Measurements from ENCODE around the gene RNU2-63P. TPM values are rescaled to one million over a fixed set of nuclear protein-coding genes. Genes with fewer than 3 reads are reported as not detected.
"Not testable (repeated sequence)": the region's sequence is repeated elsewhere in the genome, so short reads cannot be mapped to it uniquely, and the experiment has no call there.

The RNU2-63P gene
- total RNA-seq, 1 donor from 2014 or later: not detected

GRCh38 chr2:88028931-88029330 is 12.6 kb upstream of the RNU2-63P start:
- TF ChIP-seq, protein P1, sequence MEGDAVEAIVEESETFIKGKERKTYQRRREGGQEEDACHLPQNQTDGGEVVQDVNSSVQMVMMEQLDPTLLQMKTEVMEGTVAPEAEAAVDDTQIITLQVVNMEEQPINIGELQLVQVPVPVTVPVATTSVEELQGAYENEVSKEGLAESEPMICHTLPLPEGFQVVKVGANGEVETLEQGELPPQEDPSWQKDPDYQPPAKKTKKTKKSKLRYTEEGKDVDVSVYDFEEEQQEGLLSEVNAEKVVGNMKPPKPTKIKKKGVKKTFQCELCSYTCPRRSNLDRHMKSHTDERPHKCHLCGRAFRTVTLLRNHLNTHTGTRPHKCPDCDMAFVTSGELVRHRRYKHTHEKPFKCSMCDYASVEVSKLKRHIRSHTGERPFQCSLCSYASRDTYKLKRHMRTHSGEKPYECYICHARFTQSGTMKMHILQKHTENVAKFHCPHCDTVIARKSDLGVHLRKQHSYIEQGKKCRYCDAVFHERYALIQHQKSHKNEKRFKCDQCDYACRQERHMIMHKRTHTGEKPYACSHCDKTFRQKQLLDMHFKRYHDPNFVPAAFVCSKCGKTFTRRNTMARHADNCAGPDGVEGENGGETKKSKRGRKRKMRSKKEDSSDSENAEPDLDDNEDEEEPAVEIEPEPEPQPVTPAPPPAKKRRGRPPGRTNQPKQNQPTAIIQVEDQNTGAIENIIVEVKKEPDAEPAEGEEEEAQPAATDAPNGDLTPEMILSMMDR (conservative IDR thresholded peaks at IDR 0.05; ENCODE audit: low read depth, low read length): no peak
- H3K4me3 ChIP-seq (ENCODE audit: low read depth, low read length): no peak overlapping the region

DNA sequence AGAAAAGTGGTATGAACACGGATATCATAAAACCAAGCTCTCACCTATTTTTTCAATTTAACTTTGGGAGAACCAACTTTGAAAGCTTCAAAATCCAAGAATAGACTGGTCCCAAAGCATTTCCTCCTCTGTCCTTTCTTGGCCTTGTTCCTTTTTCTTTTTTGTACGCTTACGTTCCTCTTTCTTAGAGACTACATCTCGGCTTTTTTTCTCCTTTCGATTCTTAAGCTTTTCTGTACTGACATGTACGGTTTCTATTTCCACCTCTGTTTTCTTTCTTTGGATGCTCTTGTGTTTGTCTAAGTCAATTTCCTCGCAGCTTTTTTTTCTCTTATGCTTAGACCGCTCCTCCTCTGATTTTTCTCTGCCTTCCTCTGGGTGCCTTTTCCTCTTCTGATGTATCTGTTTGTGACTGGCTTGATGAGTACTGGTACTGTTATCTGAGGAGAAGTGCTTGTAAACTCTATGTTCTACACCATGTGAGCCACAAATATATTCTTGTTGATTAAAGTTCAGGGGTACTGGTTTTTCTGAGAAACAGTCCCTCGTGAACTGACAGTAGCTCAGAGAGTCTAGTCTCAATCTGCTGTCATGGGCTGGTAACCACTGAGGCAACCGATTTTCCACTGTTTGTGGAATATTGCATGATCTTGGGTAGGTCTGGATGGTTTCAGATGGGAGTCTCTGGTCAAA is 11.5 kb upstream of the RNU2-63P start:
- H3K4me3 ChIP-seq (ENCODE audit: low read depth, low read length): no peak overlapping the region
- TF ChIP-seq, protein P1 (conservative IDR thresholded peaks at IDR 0.05; ENCODE audit: low read depth, low read length): no peak
- DNase-seq (ENCODE audit: low read depth): no peak

More at GRCh38 chr2:88028931-88029330, 12.6 kb upstream of the RNU2-63P start:
- DNase-seq (ENCODE audit: low read depth): no peak

DNA sequence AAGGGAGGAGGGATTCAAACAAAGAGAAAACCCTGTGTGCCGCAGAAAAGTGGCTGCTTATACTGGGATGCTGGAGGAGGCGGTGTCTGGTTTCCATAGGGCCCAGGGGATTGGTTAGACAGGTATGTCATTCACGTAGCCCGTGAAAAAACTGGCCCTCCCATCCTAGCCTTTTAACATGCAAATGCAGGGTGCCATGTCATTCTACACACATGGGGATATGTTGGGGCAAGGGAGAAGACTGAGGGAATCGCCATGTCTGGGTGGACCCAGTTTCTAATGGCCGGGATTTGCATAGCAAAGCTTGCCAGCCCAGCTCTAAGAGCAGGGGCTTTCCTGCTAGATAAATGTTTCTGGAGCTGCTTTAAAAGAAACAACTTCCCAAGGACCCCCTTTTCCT is 8.2 kb upstream of the RNU2-63P start:
- no peak overlapping the region for H3K4me3 ChIP-seq (ENCODE audit: low read depth, low read length)
- TF ChIP-seq, protein P1 (conservative IDR thresholded peaks at IDR 0.05; ENCODE audit: low read depth, low read length): no peak
- DNase-seq (ENCODE audit: low read depth): no peak

DNA sequence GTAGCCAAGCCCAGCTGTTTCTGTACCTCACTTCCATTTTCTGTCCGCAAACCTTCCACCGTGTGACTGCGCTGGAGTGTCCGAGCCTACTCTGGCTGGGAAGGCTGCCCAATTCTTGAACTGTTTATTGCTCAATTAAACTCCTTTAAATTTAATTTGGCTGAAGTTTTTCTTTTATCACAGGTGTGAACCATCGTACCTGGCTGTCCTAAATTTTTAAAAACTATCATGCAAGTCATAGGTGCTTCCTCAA is 6.2 kb upstream of the RNU2-63P start:
- DNase-seq (ENCODE audit: low read depth): no peak
- no peak overlapping the region for H3K4me3 ChIP-seq (ENCODE audit: low read depth, low read length)
- TF ChIP-seq, protein P1 (conservative IDR thresholded peaks at IDR 0.05; ENCODE audit: low read depth, low read length): no peak

DNA sequence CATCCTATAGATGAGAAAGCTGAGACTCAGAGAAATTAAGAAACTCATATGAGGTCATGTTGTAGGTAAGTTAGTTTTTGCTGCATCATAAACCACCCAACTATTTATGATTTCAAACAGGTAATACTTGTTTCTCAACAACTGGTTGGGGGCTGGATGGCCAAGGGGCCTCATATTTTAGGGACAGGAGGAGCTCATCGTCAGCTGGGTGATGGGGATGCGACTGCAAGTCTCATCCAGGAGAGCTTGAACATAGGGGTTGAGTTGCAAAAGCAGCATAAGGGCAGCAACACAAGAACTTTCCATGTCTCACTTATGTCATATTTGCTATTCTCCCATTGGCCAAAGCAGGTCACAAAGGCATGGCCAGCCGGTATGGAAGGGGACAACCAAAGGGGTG is 3.6 kb upstream of the RNU2-63P start:
- no peak for DNase-seq (ENCODE audit: low read depth)
- TF ChIP-seq, protein P1 (conservative IDR thresholded peaks at IDR 0.05; ENCODE audit: low read depth, low read length): no peak
- no peak overlapping the region for H3K4me3 ChIP-seq (ENCODE audit: low read depth, low read length)

- TF ChIP-seq, protein P1 (conservative IDR thresholded peaks at IDR 0.05; ENCODE audit: low read depth, low read length): no peak
- H3K4me3 ChIP-seq (ENCODE audit: low read depth, low read length): no peak overlapping the region
- DNase-seq (ENCODE audit: low read depth): no peak
These were observed 2.6 kb upstream of the RNU2-63P start for GRCh38 chr2:88018909-88019308.

GRCh38 chr2:88018077-88018805 is 1.9 kb upstream of the RNU2-63P start:
- not testable (repeated sequence) for H3K4me3 ChIP-seq (ENCODE audit: low read depth, low read length); DNase-seq (ENCODE audit: low read depth)

DNA sequence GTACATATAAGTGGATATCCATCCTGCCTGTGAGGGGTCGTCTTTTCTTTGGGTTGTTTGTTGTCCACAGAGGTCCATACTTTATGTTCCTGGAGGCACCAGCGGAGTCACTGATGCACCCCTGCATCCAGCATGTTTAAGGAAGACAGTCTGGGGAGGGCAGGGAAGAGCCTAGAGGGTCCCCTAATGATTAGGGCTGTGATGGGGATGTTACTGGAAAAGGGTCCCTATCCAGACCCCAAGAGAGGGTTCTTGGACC is 1.4 kb upstream of the RNU2-63P start:
- H3K4me3 ChIP-seq (ENCODE audit: low read depth, low read length): peak overlapping the region; percentile 80
- not testable (repeated sequence) for DNase-seq (ENCODE audit: low read depth)
